ENCODE results near the gene TBC1D5.

TBC1D5 gene

DNA sequence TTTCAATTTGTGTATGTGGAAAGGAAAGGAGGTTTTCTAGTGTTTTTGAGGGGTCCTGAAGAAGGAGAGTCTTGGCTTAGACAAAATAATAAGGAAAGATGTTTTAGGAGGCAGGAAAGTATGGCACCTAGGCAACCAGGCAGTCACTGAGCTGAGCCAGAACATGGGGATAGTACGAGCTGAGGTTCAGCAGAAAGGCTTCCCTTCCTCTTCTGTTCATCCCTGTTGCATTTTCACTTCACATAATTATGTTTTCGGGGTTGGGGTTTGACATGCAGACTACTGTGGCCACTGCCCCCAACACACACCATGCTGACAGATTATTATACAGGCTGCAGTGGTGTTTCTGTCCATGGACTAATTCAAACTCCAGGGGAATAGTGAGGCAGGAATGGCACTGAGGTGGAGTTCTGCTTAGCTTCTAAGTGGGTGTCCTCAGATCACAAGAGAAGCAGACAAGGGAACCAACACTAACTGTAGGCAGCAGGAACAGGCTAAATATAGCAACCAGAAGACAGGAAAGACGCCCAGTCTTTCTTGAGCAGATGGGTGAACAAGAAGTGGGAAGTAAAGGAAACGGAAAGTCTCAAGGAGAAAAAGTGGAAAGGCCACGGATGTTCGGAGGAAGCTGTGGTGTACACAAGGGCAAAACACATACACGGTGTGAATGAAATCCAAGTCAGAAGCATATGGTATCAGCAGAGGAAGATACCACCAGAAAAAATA is 551.9 kb downstream of the TBC1D5 start:
- DNase-seq, result no peak
- peaks cover 4% of the 10 kb centered on the region for H3K27me3 Mint-ChIP-seq (ENCODE audit: low read depth, poor library complexity)
- H3K9me3 Mint-ChIP-seq, result no peaks in the 10 kb centered on the region

DNA sequence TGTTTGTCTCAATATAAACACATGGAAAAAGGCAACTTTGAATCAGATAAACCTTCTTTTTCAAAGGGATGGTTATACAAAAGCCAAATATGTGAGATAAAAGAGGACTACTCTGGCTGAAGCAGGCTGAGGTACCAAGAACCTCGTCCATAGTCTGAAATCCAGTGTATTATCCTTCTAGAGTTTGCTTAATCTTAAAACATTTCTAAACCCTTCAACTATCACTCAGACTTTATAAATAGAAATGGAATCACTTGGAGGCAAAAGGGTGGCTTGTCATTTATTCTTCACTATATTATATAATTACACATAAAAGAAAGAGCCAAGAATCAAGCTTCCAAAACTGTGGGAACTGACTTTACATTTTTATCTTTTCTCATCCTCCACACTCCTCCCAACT is 554.1 kb downstream of the TBC1D5 start:
- Mint-ChIP-seq H3K9me3 (no peaks in the 10 kb centered on the region), H3K27me3 (ENCODE audit: low read depth, poor library complexity) (peaks cover 4% of the 10 kb centered on the region), H3K27ac (no peak overlapping the region), H3K4me1 (no peaks in the 10 kb centered on the region), H3K36me3 (ENCODE audit: low read depth) (no peaks in the 10 kb centered on the region), H3K4me3 (no peak overlapping the region)
- DNase-seq, result no peak
- TF ChIP-seq, protein P1, sequence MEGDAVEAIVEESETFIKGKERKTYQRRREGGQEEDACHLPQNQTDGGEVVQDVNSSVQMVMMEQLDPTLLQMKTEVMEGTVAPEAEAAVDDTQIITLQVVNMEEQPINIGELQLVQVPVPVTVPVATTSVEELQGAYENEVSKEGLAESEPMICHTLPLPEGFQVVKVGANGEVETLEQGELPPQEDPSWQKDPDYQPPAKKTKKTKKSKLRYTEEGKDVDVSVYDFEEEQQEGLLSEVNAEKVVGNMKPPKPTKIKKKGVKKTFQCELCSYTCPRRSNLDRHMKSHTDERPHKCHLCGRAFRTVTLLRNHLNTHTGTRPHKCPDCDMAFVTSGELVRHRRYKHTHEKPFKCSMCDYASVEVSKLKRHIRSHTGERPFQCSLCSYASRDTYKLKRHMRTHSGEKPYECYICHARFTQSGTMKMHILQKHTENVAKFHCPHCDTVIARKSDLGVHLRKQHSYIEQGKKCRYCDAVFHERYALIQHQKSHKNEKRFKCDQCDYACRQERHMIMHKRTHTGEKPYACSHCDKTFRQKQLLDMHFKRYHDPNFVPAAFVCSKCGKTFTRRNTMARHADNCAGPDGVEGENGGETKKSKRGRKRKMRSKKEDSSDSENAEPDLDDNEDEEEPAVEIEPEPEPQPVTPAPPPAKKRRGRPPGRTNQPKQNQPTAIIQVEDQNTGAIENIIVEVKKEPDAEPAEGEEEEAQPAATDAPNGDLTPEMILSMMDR (IDR thresholded peaks at IDR 0.05), result no peak

More for the DNA sequence above, 551.9 kb downstream of the TBC1D5 start:
- Mint-ChIP-seq H3K36me3 (ENCODE audit: low read depth) (no peaks in the 10 kb centered on the region), H3K4me1 (peaks cover 7% of the 10 kb centered on the region), H3K4me3 (no peak overlapping the region), H3K27ac (peak overlapping the region; percentile 0)
- TF ChIP-seq, protein P1 (IDR thresholded peaks at IDR 0.05), result no peak

DNA sequence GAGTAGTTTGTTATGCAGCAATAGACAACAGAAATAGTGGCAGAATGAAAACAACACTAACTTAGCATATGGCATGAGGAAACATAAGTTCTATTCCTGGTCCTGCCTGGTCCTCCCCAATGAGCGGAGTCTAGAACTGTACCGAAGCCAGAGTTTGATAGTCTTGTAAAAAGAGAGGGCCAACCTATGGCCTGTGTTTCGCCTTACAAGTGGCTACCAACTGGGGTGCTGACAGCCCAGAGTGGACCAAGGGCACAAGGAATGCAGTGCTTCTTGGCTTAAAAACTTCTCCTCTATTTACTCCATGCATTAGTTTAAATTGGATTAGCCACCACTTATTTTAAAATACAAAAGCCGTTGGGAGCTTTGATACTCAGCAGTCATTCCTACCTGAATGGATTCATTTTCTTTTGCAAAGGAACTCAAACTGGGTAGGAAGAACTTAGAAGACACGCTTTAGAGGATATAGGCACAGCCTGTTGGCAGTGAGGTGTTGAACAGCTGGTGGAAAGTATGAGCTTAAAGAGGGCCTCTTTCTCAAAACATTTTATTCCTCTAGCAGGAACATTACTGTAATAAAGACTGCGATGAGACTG is 554.7 kb downstream of the TBC1D5 start:
- Mint-ChIP-seq H3K4me3 (no peak overlapping the region), H3K4me1 (no peaks in the 10 kb centered on the region), H3K27me3 (ENCODE audit: low read depth, poor library complexity) (peaks cover 4% of the 10 kb centered on the region), H3K27ac (no peak overlapping the region), H3K9me3 (no peaks in the 10 kb centered on the region), H3K36me3 (ENCODE audit: low read depth) (no peaks in the 10 kb centered on the region)
- DNase-seq, result no peak
- TF ChIP-seq, protein P1 (IDR thresholded peaks at IDR 0.05), result no peak

DNA sequence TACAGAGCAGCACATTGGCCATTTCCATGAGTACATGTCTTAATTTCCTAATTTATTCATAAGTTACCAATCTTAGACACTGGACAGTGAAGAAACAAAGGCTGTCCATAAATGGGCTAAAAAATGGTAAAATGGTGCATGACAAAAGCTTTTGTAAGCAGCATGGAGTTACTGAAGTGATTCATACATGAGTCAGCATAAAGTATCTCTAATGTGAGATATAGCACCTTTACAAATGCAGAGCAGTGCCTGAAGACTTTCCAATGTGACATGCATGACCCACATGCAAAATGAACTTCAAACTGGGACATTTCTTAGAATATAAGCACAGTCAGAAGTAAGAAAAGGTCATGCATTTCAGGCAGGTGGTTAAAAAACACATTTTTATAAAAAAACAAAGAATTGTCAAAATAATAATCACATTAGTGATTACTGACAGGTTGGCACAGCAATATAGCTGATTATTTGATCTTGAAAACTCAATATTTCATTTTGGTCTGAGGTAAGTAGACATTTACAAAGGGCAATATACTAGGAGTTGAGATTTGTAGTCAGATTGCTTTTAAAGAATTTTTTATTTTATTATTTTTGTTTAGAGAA is 558.4 kb downstream of the TBC1D5 start:
- no peaks in the 10 kb centered on the region for H3K4me1 Mint-ChIP-seq
- TF ChIP-seq, protein P1 (IDR thresholded peaks at IDR 0.05), result no peak
- H3K27me3 Mint-ChIP-seq (ENCODE audit: low read depth, poor library complexity), result peaks cover 4% of the 10 kb centered on the region
- DNase-seq, result no peak
- H3K9me3 Mint-ChIP-seq, result no peaks in the 10 kb centered on the region
- H3K4me3 Mint-ChIP-seq, result no peak overlapping the region
- H3K27ac Mint-ChIP-seq, result no peak overlapping the region
- H3K36me3 Mint-ChIP-seq (ENCODE audit: low read depth), result peaks cover 2% of the 10 kb centered on the region

DNA sequence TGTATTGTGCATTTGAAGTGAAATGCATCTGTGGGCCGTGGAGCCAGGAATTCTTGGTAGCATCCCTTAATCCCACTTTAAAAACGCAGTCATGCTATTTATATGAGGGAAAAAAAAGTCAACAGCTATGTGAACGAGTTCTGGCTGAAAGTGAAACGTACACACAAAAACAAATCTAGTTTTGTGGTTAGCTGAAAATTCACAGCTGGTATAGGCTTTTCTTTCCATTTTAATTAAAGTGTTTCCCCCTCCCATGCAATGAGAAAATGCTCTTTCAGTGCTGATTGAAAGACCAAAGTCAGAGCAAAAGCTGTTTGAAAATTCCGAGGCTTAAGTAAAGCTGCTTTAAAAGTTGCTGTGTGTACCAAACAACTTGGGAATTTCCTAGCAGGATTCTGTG is 560.3 kb downstream of the TBC1D5 start:
- Mint-ChIP-seq H3K9me3 (no peaks in the 10 kb centered on the region), H3K4me1 (no peaks in the 10 kb centered on the region), H3K27me3 (ENCODE audit: low read depth, poor library complexity) (no peaks in the 10 kb centered on the region), H3K27ac (peak overlapping the region; percentile 72), H3K4me3 (no peak overlapping the region), H3K36me3 (ENCODE audit: low read depth) (peaks cover 7% of the 10 kb centered on the region)
- TF ChIP-seq, protein P1 (IDR thresholded peaks at IDR 0.05), result no peak
- DNase-seq, result no peak

All from nephron progenitor cell (in vitro differentiated cells).